IPS-NIHi7 (cell line): ENCODE measurements around the gene POLD4.

Source experiments
- DNase-seq: peaks from one replicate; pipeline ENCODE4 v3.0.0; 2012; ENCODE audit warnings: mixed read lengths; ENCODE audit errors: extremely low spot score

POLD4 gene

GRCh38 chr11:67389477-67389876 lies 36.1 kb upstream of the POLD4 start:
- peak; percentile 79 for DNase-seq

GRCh38 chr11:67387518-67387917 lies 34.2 kb upstream of the POLD4 start:
- DNase-seq, result no peak

GRCh38 chr11:67387069-67387468 lies 33.7 kb upstream of the POLD4 start:
- no peak for DNase-seq

- DNase-seq, result no peak
Observed at GRCh38 chr11:67384851-67385366, 31.6 kb upstream of the POLD4 start.

GRCh38 chr11:67382276-67383136 lies 29.2 kb upstream of the POLD4 start:
- DNase-seq, result peak; percentile 80

GRCh38 chr11:67381244-67381972 lies 28.1 kb upstream of the POLD4 start:
- no peak for DNase-seq

GRCh38 chr11:67379061-67380058 lies 26.0 kb upstream of the POLD4 start:
- DNase-seq, result no peak

- no peak for DNase-seq
Observed at GRCh38 chr11:67378544-67378943, 25.2 kb upstream of the POLD4 start.

- DNase-seq, result no peak
Observed at GRCh38 chr11:67376873-67377808, 23.8 kb upstream of the POLD4 start.

GRCh38 chr11:67376063-67376820 lies 22.9 kb upstream of the POLD4 start:
- DNase-seq, result no peak

- peak; percentile 40 for DNase-seq
Observed at GRCh38 chr11:67375320-67376055, 22.1 kb upstream of the POLD4 start.

- no peak for DNase-seq
Observed at GRCh38 chr11:67374571-67375281, 21.4 kb upstream of the POLD4 start.

- peak; percentile 80 for DNase-seq
Observed at GRCh38 chr11:67373648-67374570, 20.6 kb upstream of the POLD4 start.

GRCh38 chr11:67372993-67373647 lies 19.8 kb upstream of the POLD4 start, which contains the start of gene CLCF1:
CLCF1 (minus strand) TSS chr11:67373598; CDS start chr11:67373539, 59 bp downstream.
- DNase-seq, result peak; percentile 67

- peak; percentile 61 for DNase-seq
Observed at GRCh38 chr11:67372321-67372992, 19.1 kb upstream of the POLD4 start.

GRCh38 chr11:67371911-67372320 lies 18.6 kb upstream of the POLD4 start:
- peak; percentile 29 for DNase-seq
